ENCODE data around the gene BTAF1.

- TF ChIP-seq, protein P1, sequence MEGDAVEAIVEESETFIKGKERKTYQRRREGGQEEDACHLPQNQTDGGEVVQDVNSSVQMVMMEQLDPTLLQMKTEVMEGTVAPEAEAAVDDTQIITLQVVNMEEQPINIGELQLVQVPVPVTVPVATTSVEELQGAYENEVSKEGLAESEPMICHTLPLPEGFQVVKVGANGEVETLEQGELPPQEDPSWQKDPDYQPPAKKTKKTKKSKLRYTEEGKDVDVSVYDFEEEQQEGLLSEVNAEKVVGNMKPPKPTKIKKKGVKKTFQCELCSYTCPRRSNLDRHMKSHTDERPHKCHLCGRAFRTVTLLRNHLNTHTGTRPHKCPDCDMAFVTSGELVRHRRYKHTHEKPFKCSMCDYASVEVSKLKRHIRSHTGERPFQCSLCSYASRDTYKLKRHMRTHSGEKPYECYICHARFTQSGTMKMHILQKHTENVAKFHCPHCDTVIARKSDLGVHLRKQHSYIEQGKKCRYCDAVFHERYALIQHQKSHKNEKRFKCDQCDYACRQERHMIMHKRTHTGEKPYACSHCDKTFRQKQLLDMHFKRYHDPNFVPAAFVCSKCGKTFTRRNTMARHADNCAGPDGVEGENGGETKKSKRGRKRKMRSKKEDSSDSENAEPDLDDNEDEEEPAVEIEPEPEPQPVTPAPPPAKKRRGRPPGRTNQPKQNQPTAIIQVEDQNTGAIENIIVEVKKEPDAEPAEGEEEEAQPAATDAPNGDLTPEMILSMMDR (optimal IDR thresholded peaks at IDR 0.05 in 1 of 3, IDR thresholded peaks at IDR 0.05 in 1 of 3, conservative IDR thresholded peaks at IDR 0.05 in 1 of 3; ENCODE audit: extremely low read depth in 1 of 3, insufficient read depth in 2 of 3, low read length in 3 of 3) = no peak
- no peak for TF ChIP-seq EZH2 (IDR thresholded peaks at IDR 0.05; ENCODE audit: low read length)
These were observed 152.3 kb downstream of the BTAF1 start for GRCh38 chr10:92075829-92076228.

Data from keratinocyte (primary cell).